DND-41 (cell line): ENCODE measurements around the gene ARL14EPL.

Source experiments
- EZH2 ChIP-seq: IDR thresholded peaks from 3 replicates; pipeline ENCODE4 v1.6.1; 2012; ENCODE audit warnings: borderline replicate concordance, low read depth, mild to moderate bottlenecking, moderate library complexity, low read length, inconsistent platforms; ENCODE audit not compliant: severe bottlenecking
- TF ChIP-seq, protein P1 (sequence below): IDR thresholded peaks from 2 replicates; pipeline ENCODE4 v1.5.1; 2012; ENCODE audit warnings: borderline replicate concordance, low read length, moderate library complexity, mild to moderate bottlenecking; ENCODE audit not compliant: poor library complexity, severe bottlenecking; ENCODE audit errors: extremely low read depth

DNA sequence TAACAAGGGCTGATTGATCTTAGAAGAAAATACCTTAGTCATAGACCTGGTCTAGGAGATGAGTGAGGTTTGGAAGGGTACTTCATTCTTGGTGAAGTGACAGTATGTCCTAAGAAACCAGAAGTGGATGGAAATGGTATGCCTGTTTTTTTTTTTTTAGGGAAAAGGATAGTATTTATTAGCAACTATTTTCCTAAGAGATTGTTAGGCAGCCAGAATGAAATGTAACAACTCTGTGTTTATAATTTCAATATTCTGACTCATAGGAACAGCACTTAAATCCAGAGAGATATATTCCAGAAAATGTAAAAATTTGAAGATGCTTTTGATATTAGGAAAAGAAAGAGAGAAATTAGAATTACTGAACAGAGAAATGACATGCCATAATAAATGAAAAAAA is 21.2 kb upstream of the ARL14EPL start:
- TF ChIP-seq, protein P1, sequence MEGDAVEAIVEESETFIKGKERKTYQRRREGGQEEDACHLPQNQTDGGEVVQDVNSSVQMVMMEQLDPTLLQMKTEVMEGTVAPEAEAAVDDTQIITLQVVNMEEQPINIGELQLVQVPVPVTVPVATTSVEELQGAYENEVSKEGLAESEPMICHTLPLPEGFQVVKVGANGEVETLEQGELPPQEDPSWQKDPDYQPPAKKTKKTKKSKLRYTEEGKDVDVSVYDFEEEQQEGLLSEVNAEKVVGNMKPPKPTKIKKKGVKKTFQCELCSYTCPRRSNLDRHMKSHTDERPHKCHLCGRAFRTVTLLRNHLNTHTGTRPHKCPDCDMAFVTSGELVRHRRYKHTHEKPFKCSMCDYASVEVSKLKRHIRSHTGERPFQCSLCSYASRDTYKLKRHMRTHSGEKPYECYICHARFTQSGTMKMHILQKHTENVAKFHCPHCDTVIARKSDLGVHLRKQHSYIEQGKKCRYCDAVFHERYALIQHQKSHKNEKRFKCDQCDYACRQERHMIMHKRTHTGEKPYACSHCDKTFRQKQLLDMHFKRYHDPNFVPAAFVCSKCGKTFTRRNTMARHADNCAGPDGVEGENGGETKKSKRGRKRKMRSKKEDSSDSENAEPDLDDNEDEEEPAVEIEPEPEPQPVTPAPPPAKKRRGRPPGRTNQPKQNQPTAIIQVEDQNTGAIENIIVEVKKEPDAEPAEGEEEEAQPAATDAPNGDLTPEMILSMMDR, result no peak
- no peak for TF ChIP-seq EZH2
